Peyer's patch (tissue), 4 donors: ENCODE results near the gene NCKAP5. TPM values are rescaled to one million over a fixed set of nuclear protein-coding genes. Genes with fewer than 3 reads are reported as not detected.

ENCODE experiments used
- DNase-seq, 3 donors: peaks; one replicate each; pipeline ENCODE4 v3.0.0-alpha.2; 2017 to 2019
- H3K27ac ChIP-seq, 4 donors: fragments of 200-600 bp; sonication (generic); one replicate each; pipeline ENCODE4 v1.5.1; 2016 to 2019
- H3K27me3 ChIP-seq, 2 donors: fragments of 200-600 bp; sonication (generic); one replicate each; pipeline ENCODE4 v1.5.1; 2019
- H3K36me3 ChIP-seq, 3 donors: fragments of 200-600 bp; sonication (generic); one replicate each; pipeline ENCODE4 v1.5.1; 2016 to 2019
- H3K4me1 ChIP-seq, 4 donors: fragments of 200-600 bp; sonication (generic); one replicate each; pipeline ENCODE4 v1.5.1; 2016 to 2019
- H3K4me3 ChIP-seq, 4 donors: fragments of 200-600 bp; sonication (generic); 1 replicate in 3 of 4; 2 replicates in 1 of 4; pipeline ENCODE4 v1.5.1; 2016 to 2019; ENCODE audit warnings: mild to moderate bottlenecking in 1 of 4
- H3K9me3 ChIP-seq, 4 donors: fragments of 200-600 bp; sonication (generic); one replicate each; pipeline ENCODE4 v1.5.1; 2016 to 2019; ENCODE audit warnings: mild to moderate bottlenecking in 1 of 4
- CTCF ChIP-seq, 6 experiments: fragments of 450-650 bp in 4 of 6; fragments of 200-600 bp in 2 of 6; sonication (generic) in 1 of 6; IDR thresholded peaks; one replicate each; pipeline ENCODE4 v1.5.1; 2017 to 2019; ENCODE audit warnings: antibody characterized with exemption in 6 of 6, mild to moderate bottlenecking in 3 of 6, moderate library complexity in 1 of 6
- POLR2A ChIP-seq, 2 donors: fragments of 450-650 bp; IDR thresholded peaks; one replicate each; pipeline ENCODE4 v1.5.1; 2017; ENCODE audit warnings: antibody characterized with exemption in 2 of 2, mild to moderate bottlenecking in 2 of 2, moderate library complexity in 2 of 2
- total RNA-seq, 4 donors: library from RNA; depleted of rRNA; stranded (reverse); fragments of >200 nt; gene quantifications; one replicate each; pipeline ENCODE4 v1.1.0, GENCODE V29; 2016

The NCKAP5 gene
- total RNA-seq, 4 donors from 2014 or later: 9.1 to 28.5 (median 22.5) TPM

GRCh38 chr2:133456156-133456555 lies 112.1 kb downstream of the NCKAP5 start:
- Histone ChIP-seq H3K36me3 (no peaks in the 10 kb centered on the region), H3K4me3 (no peak overlapping the region), H3K27me3 (no peaks in the 10 kb centered on the region), H3K27ac (no peak overlapping the region), H3K9me3 (no peaks in the 10 kb centered on the region), H3K4me1 (no peaks in the 10 kb centered on the region)
- no peak for TF ChIP-seq POLR2A (IDR thresholded peaks at IDR 0.05)
- no peak for TF ChIP-seq CTCF (IDR thresholded peaks at IDR 0.05)
- no peak for DNase-seq

GRCh38 chr2:133453032-133453431 lies 115.2 kb downstream of the NCKAP5 start:
- Histone ChIP-seq H3K36me3 (no peaks in the 10 kb centered on the region), H3K4me3 (no peak overlapping the region), H3K27me3 (no peaks in the 10 kb centered on the region), H3K9me3 (no peaks in the 10 kb centered on the region), H3K27ac (no peak overlapping the region), H3K4me1 (no peaks in the 10 kb centered on the region)
- DNase-seq: no peak
- TF ChIP-seq POLR2A (IDR thresholded peaks at IDR 0.05) (no peak), CTCF (IDR thresholded peaks at IDR 0.05) (no peak)

- H3K36me3 ChIP-seq: no peaks in the 10 kb centered on the region
- H3K27me3 ChIP-seq: no peaks in the 10 kb centered on the region
- H3K4me1 ChIP-seq: no peaks in the 10 kb centered on the region
- no peak for TF ChIP-seq POLR2A (IDR thresholded peaks at IDR 0.05)
- no peak for TF ChIP-seq CTCF (IDR thresholded peaks at IDR 0.05)
- DNase-seq: no peak
- H3K4me3 ChIP-seq: no peak overlapping the region
- no peaks in the 10 kb centered on the region for H3K9me3 ChIP-seq
- H3K27ac ChIP-seq: no peak overlapping the region
These were observed 115.7 kb downstream of the NCKAP5 start for GRCh38 chr2:133452583-133452982.

GRCh38 chr2:133452146-133452545 lies 116.1 kb downstream of the NCKAP5 start:
- Histone ChIP-seq H3K27ac (no peak overlapping the region), H3K36me3 (no peaks in the 10 kb centered on the region), H3K4me1 (no peaks in the 10 kb centered on the region), H3K9me3 (no peaks in the 10 kb centered on the region), H3K4me3 (no peak overlapping the region), H3K27me3 (no peaks in the 10 kb centered on the region)
- no peak for DNase-seq
- no peak for TF ChIP-seq CTCF (IDR thresholded peaks at IDR 0.05)
- no peak for TF ChIP-seq POLR2A (IDR thresholded peaks at IDR 0.05)

GRCh38 chr2:133448195-133448594 lies 120.1 kb downstream of the NCKAP5 start:
- no peak for TF ChIP-seq POLR2A (IDR thresholded peaks at IDR 0.05)
- TF ChIP-seq CTCF (IDR thresholded peaks at IDR 0.05): no peak
- Histone ChIP-seq H3K27ac (no peak overlapping the region), H3K27me3 (no peaks in the 10 kb centered on the region), H3K36me3 (no peaks in the 10 kb centered on the region), H3K9me3 (no peaks in the 10 kb centered on the region), H3K4me3 (no peak overlapping the region), H3K4me1 (no peaks in the 10 kb centered on the region)
- no peak for DNase-seq

GRCh38 chr2:133447303-133447702 lies 121.0 kb downstream of the NCKAP5 start:
- TF ChIP-seq POLR2A (IDR thresholded peaks at IDR 0.05): no peak
- Histone ChIP-seq H3K9me3 (no peaks in the 10 kb centered on the region), H3K4me3 (no peak overlapping the region), H3K27me3 (no peaks in the 10 kb centered on the region), H3K27ac (no peak overlapping the region), H3K4me1 (no peaks in the 10 kb centered on the region), H3K36me3 (no peaks in the 10 kb centered on the region)
- no peak for DNase-seq
